ENCODE data around the gene ABCB11. TPM values are rescaled to one million over a fixed set of nuclear protein-coding genes. Genes with fewer than 3 reads are reported as not detected.
A peak's percentile ranks its signal among the peaks of the same experiment; 100 is the strongest.

ABCB11 gene
- polyA plus RNA-seq, 3 donors, result not detected

DNA sequence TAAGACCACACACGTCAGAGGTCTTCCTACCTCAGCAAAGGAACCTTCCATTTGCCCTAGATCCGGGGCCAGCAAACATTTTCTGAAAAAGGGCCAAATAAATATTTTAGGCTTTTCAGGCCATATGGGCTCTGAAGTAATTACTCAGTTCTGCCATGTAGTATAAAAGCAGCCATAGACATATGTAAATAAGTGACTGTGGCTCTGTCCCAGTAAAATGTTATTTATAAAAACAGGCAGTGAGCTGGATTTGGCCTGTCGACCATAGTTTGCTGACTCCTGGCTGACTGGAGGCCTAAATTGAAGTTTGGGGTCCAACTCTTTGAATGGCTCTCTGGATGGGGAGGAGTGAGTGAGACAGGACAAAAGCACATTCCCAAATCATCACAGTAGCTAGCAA is 49.5 kb downstream of the ABCB11 start:
- intact Hi-C loops (cut with micrococcal nuclease), result no loop called here
- H4K20me1 ChIP-seq (ENCODE audit: insufficient read depth, low read length), result no peaks in the 10 kb centered on the region
- WGBS (ENCODE audit: insufficient coverage), result 100% methylated on average over 1 of the region's 3 CpGs

DNA sequence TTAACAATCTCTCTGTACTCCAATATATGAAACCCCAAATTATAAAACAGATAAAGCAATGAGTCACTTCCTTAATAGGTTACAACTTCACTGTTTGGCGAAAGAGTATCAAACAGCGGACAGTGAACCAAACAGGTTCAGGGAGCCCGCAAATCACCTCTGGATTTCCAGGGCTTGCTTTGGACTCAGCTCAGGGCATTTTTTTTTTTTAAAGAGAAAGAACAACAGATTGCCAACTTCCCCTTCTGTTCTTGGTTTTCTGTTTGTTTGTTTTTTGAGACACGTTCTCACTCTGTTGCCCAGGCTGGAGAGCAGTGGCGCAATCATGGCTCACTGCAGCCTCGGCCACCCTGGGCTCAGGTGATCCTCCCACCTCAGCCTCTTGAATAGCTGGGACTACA is 52.7 kb downstream of the ABCB11 start:
- Histone ChIP-seq H3K9me3 (replicated peaks in 1 of 2; ENCODE audit: control insufficient read depth in 1 of 2, insufficient read depth in 1 of 2, low read length in 2 of 2) (no peaks in the 10 kb centered on the region), H3K79me2 (ENCODE audit: insufficient read depth, low read length) (no peaks in the 10 kb centered on the region), H3K4me3 (replicated peaks in 1 of 3; ENCODE audit: low read depth in 2 of 3, low read length in 3 of 3) (peak overlapping the region in 1 of 3 experiments; percentile 25), H3K27ac (ENCODE audit: low read depth in 1 of 2, low read length in 2 of 2) (peak overlapping the region; percentile 9 to 15), H4K20me1 (ENCODE audit: insufficient read depth, low read length) (no peaks in the 10 kb centered on the region), H2AFZ (ENCODE audit: insufficient read depth, low read depth, low read length, poor library complexity, severe bottlenecking) (peak overlapping the region; percentile 57), H3K4me1 (ENCODE audit: control insufficient read depth in 1 of 2, insufficient read depth in 2 of 2, low read length in 2 of 2) (peaks cover 10 to 12% of the 10 kb centered on the region in 2 donors), H3K4me2 (replicated peaks; ENCODE audit: extremely low read depth, low read length, poor library complexity, severe bottlenecking) (peak overlapping the region; percentile 23), H3K36me3 (replicated peaks in 1 of 2; ENCODE audit: control insufficient read depth in 1 of 2, insufficient read depth in 2 of 2, low read length in 2 of 2) (no peaks in the 10 kb centered on the region), H3K9ac (ENCODE audit: insufficient read depth, low read length, poor library complexity, severe bottlenecking) (no peak overlapping the region), H3K27me3 (ENCODE audit: control insufficient read depth in 2 of 2, insufficient read depth in 2 of 2, low read length in 2 of 2) (no peaks in the 10 kb centered on the region)
- H3K36me3 Mint-ChIP-seq, result no peaks in the 10 kb centered on the region
- peaks cover 0 to 6% (median 0%) of the 10 kb centered on the region in 3 donors for H3K27me3 Mint-ChIP-seq (ENCODE audit: low read depth in 3 of 3)
- H3K4me1 Mint-ChIP-seq, result peaks cover 13% of the 10 kb centered on the region
- WGBS (ENCODE audit: insufficient coverage), result 40% methylated on average over 4 of the region's 6 CpGs
- intact Hi-C loops (cut with micrococcal nuclease), result loop anchor here in 1 of 2 donors (10.0 kb wide), 1 partner anchor 56 kb away; the partner anchor contains the start of gene ABCB11
- peak overlapping the region in 1 of 2 donors; percentile 60 for H3K4me3 Mint-ChIP-seq
- peaks cover 0 to 8% (median 4%) of the 10 kb centered on the region in 7 donors for H3K9me3 Mint-ChIP-seq
- peak overlapping the region in 5 of 7 donors; percentile 38 to 79 (median 48) for H3K27ac Mint-ChIP-seq
- peak; percentile 10 to 46 (median 13) for DNase-seq
- TF ChIP-seq, protein P1, sequence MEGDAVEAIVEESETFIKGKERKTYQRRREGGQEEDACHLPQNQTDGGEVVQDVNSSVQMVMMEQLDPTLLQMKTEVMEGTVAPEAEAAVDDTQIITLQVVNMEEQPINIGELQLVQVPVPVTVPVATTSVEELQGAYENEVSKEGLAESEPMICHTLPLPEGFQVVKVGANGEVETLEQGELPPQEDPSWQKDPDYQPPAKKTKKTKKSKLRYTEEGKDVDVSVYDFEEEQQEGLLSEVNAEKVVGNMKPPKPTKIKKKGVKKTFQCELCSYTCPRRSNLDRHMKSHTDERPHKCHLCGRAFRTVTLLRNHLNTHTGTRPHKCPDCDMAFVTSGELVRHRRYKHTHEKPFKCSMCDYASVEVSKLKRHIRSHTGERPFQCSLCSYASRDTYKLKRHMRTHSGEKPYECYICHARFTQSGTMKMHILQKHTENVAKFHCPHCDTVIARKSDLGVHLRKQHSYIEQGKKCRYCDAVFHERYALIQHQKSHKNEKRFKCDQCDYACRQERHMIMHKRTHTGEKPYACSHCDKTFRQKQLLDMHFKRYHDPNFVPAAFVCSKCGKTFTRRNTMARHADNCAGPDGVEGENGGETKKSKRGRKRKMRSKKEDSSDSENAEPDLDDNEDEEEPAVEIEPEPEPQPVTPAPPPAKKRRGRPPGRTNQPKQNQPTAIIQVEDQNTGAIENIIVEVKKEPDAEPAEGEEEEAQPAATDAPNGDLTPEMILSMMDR (IDR thresholded peaks at IDR 0.05), result no peak

More for the DNA sequence above, 49.5 kb downstream of the ABCB11 start:
- Mint-ChIP-seq H3K9me3 (peaks cover 0 to 8% (median 4%) of the 10 kb centered on the region in 7 donors), H3K4me3 (no peak overlapping the region), H3K36me3 (no peaks in the 10 kb centered on the region), H3K4me1 (peaks cover 13% of the 10 kb centered on the region), H3K27ac (no peak overlapping the region), H3K27me3 (ENCODE audit: low read depth in 3 of 3) (peaks cover 0 to 7% (median 0%) of the 10 kb centered on the region in 3 donors)
- DNase-seq, result no peak
- no peaks in the 10 kb centered on the region for H3K36me3 ChIP-seq (replicated peaks in 1 of 2; ENCODE audit: control insufficient read depth in 1 of 2, insufficient read depth in 2 of 2, low read length in 2 of 2)
- peaks cover 10 to 12% of the 10 kb centered on the region in 2 donors for H3K4me1 ChIP-seq (ENCODE audit: control insufficient read depth in 1 of 2, insufficient read depth in 2 of 2, low read length in 2 of 2)
- H3K27ac ChIP-seq (ENCODE audit: low read depth in 1 of 2, low read length in 2 of 2), result no peak overlapping the region
- H3K4me3 ChIP-seq (replicated peaks in 1 of 3; ENCODE audit: low read depth in 2 of 3, low read length in 3 of 3), result no peak overlapping the region
- no peaks in the 10 kb centered on the region for H3K27me3 ChIP-seq (ENCODE audit: control insufficient read depth in 2 of 2, insufficient read depth in 2 of 2, low read length in 2 of 2)
- H3K9ac ChIP-seq (ENCODE audit: insufficient read depth, low read length, poor library complexity, severe bottlenecking), result no peak overlapping the region
- H3K79me2 ChIP-seq (ENCODE audit: insufficient read depth, low read length), result no peaks in the 10 kb centered on the region
- H3K4me2 ChIP-seq (replicated peaks; ENCODE audit: extremely low read depth, low read length, poor library complexity, severe bottlenecking), result no peak overlapping the region
- TF ChIP-seq, protein P1 (IDR thresholded peaks at IDR 0.05), result no peak
- no peaks in the 10 kb centered on the region for H3K9me3 ChIP-seq (replicated peaks in 1 of 2; ENCODE audit: control insufficient read depth in 1 of 2, insufficient read depth in 1 of 2, low read length in 2 of 2)
- H2AFZ ChIP-seq (ENCODE audit: insufficient read depth, low read depth, low read length, poor library complexity, severe bottlenecking), result no peak overlapping the region

Measured in CD14-positive monocyte (primary cell).